OCI-LY7 (cell line): ENCODE results near the gene DIABLO. TPM values are rescaled to one million over a fixed set of nuclear protein-coding genes. Genes with fewer than 3 reads are reported as not detected.

Source experiments
- BruUV-seq: library from RNA; stranded (reverse); fragments of 400-500 nt; replicated peaks from 2 replicates; lab custom pipeline; 2021; lab: Mats Ljungman, UMichigan
- CTCF ChIA-PET: fragments of 300-600 bp; sonication (Branson Sonifier 250); formaldehyde crosslinking; loops from one replicate; lab custom pipeline; 2022; ENCODE audit warnings: antibody characterized with exemption; ENCODE audit not compliant: unreplicated experiment; lab: Charles Lee
- POLR2A ChIA-PET: fragments of 300-600 bp; sonication (Branson Sonifier 250); formaldehyde crosslinking; loops from one replicate; lab custom pipeline; 2022; ENCODE audit warnings: antibody characterized with exemption; lab: Charles Lee
- DNase-seq: peaks from one replicate; pipeline ENCODE4 v3.0.0-alpha.2; 2015; ENCODE audit warnings: low spot score
- H2AFZ ChIP-seq: fragments of 200-600 bp; sonication (generic), shearing (Covaris generic); 2 replicates; pipeline ENCODE4 v1.6.1; 2014; ENCODE audit warnings: mild to moderate bottlenecking, antibody characterized with exemption, low read length, moderate library complexity
- H3K27ac ChIP-seq: fragments of 200-600 bp; sonication (generic); 2 replicates; pipeline ENCODE4 v1.5.1; 2014; ENCODE audit warnings: mixed run types, low read depth, mild to moderate bottlenecking, moderate library complexity, low read length, inconsistent platforms; ENCODE audit not compliant: poor library complexity, severe bottlenecking
- H3K36me3 ChIP-seq: fragments of 200-600 bp; sonication (generic); 2 replicates; pipeline ENCODE4 v1.6.1; 2014; ENCODE audit warnings: mild to moderate bottlenecking, antibody characterized with exemption, low read length, moderate library complexity, mixed read lengths; ENCODE audit not compliant: insufficient read depth
- H3K4me1 ChIP-seq: fragments of 200-600 bp; sonication (generic); 2 replicates; pipeline ENCODE4 v1.5.1; 2014; ENCODE audit warnings: mild to moderate bottlenecking, low read length; ENCODE audit not compliant: insufficient read depth, poor library complexity, severe bottlenecking
- H3K4me2 ChIP-seq: fragments of 200-600 bp; sonication (generic); 2 replicates; pipeline ENCODE4 v1.6.1; 2014; ENCODE audit warnings: mild to moderate bottlenecking, low read length
- H3K4me3 ChIP-seq: fragments of 200-600 bp; sonication (generic); 2 replicates; pipeline ENCODE4 v1.5.1; 2014; ENCODE audit warnings: mild to moderate bottlenecking, low read depth, low read length; ENCODE audit not compliant: poor library complexity, severe bottlenecking
- H3K79me2 ChIP-seq: fragments of 200-600 bp; sonication (generic); 2 replicates; pipeline ENCODE4 v1.6.1; 2016; ENCODE audit warnings: low read depth, mild to moderate bottlenecking, low read length, moderate library complexity, mixed read lengths; ENCODE audit not compliant: insufficient read depth
- H3K9me2 ChIP-seq: fragments of 200-600 bp; sonication (generic); 2 replicates; pipeline ENCODE4 v1.6.1; 2016; ENCODE audit warnings: mild to moderate bottlenecking, low read length, mixed read lengths; ENCODE audit not compliant: insufficient read depth
- H3K9me3 ChIP-seq: fragments of 200-600 bp; sonication (generic); 2 replicates; pipeline ENCODE4 v1.6.1; 2014; ENCODE audit warnings: mild to moderate bottlenecking, mixed run types, low read length, mixed read lengths
- H4K20me1 ChIP-seq: fragments of 200-600 bp; sonication (generic); 2 replicates; pipeline ENCODE4 v1.6.1; 2014; ENCODE audit warnings: mild to moderate bottlenecking, antibody characterized with exemption, low read length, moderate library complexity, mixed read lengths; ENCODE audit not compliant: insufficient read depth
- EZH2phosphoT487 ChIP-seq: fragments of 200-600 bp; sonication (generic); IDR thresholded peaks from 2 replicates; pipeline ENCODE4 v1.6.1; 2018; ENCODE audit warnings: low read depth, borderline replicate concordance, mild to moderate bottlenecking, mixed run types, antibody characterized with exemption, low read length, moderate library complexity, mixed read lengths
- intact Hi-C: fragments of 100-400 bp; cut with micrococcal nuclease; formaldehyde crosslinking; loops from one replicate; pipeline ENCODE4 v1.10.0; 2022; ENCODE audit not compliant: unreplicated experiment
- total RNA-seq, 2 experiments: library from RNA; depleted of rRNA in 1 of 2; stranded (reverse); fragments of >200 nt in 1 of 2; shearing (Covaris generic) in 1 of 2; gene quantifications; 2 replicates each; pipeline ENCODE4 v1.2.3, GENCODE V29; 2014 to 2022
- TF ChIP-seq, protein P1 (sequence below): fragments of 200-600 bp; sonication (generic); conservative IDR thresholded peaks from 2 replicates; pipeline ENCODE4 v1.5.1; 2014; ENCODE audit warnings: mild to moderate bottlenecking, antibody characterized with exemption, low read length, moderate library complexity, mixed read lengths

Gene DIABLO
- total RNA-seq, 2 experiments from 2014 or later, result 53.9 to 56.5 TPM

DNA sequence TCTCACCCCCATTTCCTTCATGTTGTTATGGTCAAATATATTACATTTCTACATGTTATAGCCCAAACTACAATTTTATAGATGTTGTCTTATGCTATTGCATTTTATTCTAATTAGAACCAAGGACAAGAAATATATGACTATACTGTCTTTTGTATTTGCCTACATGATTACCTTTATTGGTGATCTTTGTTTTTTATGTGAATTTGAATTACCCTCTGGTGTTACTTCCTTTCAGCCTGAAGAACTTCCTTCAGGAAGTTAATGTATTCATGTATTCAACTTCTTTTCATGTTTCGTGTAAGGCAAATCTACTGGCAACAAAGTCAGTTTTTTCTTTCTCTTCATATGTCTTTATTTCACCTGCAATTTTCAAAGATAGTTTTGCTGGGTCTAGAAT lies 31.0 kb downstream of the DIABLO start:
- no peaks in the 10 kb centered on the region for H3K9me2 ChIP-seq
- BruUV-seq, result no TSS peak
- H3K79me2 ChIP-seq, result no peaks in the 10 kb centered on the region
- no peak overlapping the region for H3K4me3 ChIP-seq
- DNase-seq, result no peak
- TF ChIP-seq, protein P1, sequence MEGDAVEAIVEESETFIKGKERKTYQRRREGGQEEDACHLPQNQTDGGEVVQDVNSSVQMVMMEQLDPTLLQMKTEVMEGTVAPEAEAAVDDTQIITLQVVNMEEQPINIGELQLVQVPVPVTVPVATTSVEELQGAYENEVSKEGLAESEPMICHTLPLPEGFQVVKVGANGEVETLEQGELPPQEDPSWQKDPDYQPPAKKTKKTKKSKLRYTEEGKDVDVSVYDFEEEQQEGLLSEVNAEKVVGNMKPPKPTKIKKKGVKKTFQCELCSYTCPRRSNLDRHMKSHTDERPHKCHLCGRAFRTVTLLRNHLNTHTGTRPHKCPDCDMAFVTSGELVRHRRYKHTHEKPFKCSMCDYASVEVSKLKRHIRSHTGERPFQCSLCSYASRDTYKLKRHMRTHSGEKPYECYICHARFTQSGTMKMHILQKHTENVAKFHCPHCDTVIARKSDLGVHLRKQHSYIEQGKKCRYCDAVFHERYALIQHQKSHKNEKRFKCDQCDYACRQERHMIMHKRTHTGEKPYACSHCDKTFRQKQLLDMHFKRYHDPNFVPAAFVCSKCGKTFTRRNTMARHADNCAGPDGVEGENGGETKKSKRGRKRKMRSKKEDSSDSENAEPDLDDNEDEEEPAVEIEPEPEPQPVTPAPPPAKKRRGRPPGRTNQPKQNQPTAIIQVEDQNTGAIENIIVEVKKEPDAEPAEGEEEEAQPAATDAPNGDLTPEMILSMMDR, result no peak
- TF ChIP-seq EZH2phosphoT487, result no peak
- POLR2A ChIA-PET, result no interaction called here
- no peaks in the 10 kb centered on the region for H4K20me1 ChIP-seq
- H3K36me3 ChIP-seq, result no peaks in the 10 kb centered on the region
- no peak overlapping the region for H3K27ac ChIP-seq
- H3K9me3 ChIP-seq, result no peaks in the 10 kb centered on the region
- no peak overlapping the region for H3K4me2 ChIP-seq
- no peak overlapping the region for H2AFZ ChIP-seq
- peaks cover 4% of the 10 kb centered on the region for H3K4me1 ChIP-seq
- CTCF ChIA-PET, result no interaction called here
- intact Hi-C loops, result loop anchor here (5.0 kb wide), 3 partner anchors 43 to 278 kb away; partner anchors contain the start of gene CFAP251

DNA sequence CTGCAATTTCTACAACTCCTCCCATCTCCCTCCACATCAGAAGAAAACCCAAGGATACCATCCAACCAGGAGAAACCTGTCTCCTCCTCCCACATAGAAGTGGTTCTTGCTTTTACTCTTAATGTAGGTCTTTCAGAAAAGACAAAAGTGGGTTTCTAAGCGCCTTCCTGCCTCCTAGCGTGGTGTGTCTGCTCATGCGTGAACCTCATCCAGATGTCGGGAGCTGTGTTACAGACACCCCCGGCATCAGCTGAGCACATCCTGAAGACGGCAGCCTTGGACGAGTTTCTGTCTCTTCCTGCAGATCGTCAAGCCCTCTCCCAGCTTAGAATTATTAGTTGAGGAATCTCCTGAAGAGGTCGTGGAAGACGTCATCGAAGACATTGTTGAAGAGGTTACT lies 33.4 kb downstream of the DIABLO start:
- H3K4me2 ChIP-seq, result no peak overlapping the region
- no peaks in the 10 kb centered on the region for H3K9me3 ChIP-seq
- ChIA-PET CTCF (no interaction called here), POLR2A (no interaction called here)
- H3K4me3 ChIP-seq, result no peak overlapping the region
- peaks cover 4% of the 10 kb centered on the region for H3K4me1 ChIP-seq
- no peaks in the 10 kb centered on the region for H3K36me3 ChIP-seq
- no peaks in the 10 kb centered on the region for H4K20me1 ChIP-seq
- DNase-seq, result no peak
- intact Hi-C loops, result loop anchor here (5.0 kb wide), 3 partner anchors 40 to 275 kb away; partner anchors contain the start of gene CFAP251
- BruUV-seq, result no TSS peak
- no peak overlapping the region for H2AFZ ChIP-seq
- no peak overlapping the region for H3K27ac ChIP-seq
- H3K79me2 ChIP-seq, result no peaks in the 10 kb centered on the region
- no peak for TF ChIP-seq EZH2phosphoT487
- TF ChIP-seq, protein P1, result no peak
- no peaks in the 10 kb centered on the region for H3K9me2 ChIP-seq
